Measurements from ENCODE around the gene CELSR2.

GRCh38 chr1:109256085-109256484 lies 6.7 kb downstream of the CELSR2 start:
- TF ChIP-seq CTCF (IDR thresholded peaks at IDR 0.05; ENCODE audit: borderline replicate concordance, extremely low read depth, low read length, poor library complexity, severe bottlenecking) (no peak), EZH2 (IDR thresholded peaks at IDR 0.05; ENCODE audit: borderline replicate concordance, low read depth, low read length, severe bottlenecking) (no peak)

Data from DND-41 (cell line).